B cell (primary cell): ENCODE measurements around the gene TRIM54. TPM values are rescaled to one million over a fixed set of nuclear protein-coding genes. Genes with fewer than 3 reads are reported as not detected.
"Not testable (repeated sequence)": the region's sequence is repeated elsewhere in the genome, so short reads cannot be mapped to it uniquely, and the experiment has no call there.

Source experiments
- ATAC-seq: fragments of 200-7000 bp; cut with Tn5 transposase; one replicate; pipeline ENCODE4 v1.10.0; 2021; ENCODE audit warnings: low read depth, mild to moderate bottlenecking, moderate number of reproducible peaks, moderate library complexity
- CTCF ChIA-PET: fragments of 350-600 bp; sonication (Branson Sonifier 250); formaldehyde crosslinking; loops from one replicate; lab custom pipeline; 2021; ENCODE audit warnings: antibody characterized with exemption, inconsistent platforms; lab: Charles Lee
- POLR2A ChIA-PET: fragments of 350-600 bp; sonication (Branson Sonifier 250); formaldehyde crosslinking; loops from one replicate; lab custom pipeline; 2021; ENCODE audit warnings: antibody characterized with exemption; lab: Charles Lee
- DNase-seq: peaks from one replicate; pipeline ENCODE4 v3.0.0; 2013
- H2AFZ ChIP-seq: 2 replicates; pipeline ENCODE4 v1.6.1; 2012; ENCODE audit warnings: mild to moderate bottlenecking, low read depth, low read length; ENCODE audit not compliant: insufficient read depth, poor library complexity, severe bottlenecking
- H3K27ac ChIP-seq, 2 donors: 1 replicate in 1 of 2; 2 replicates in 1 of 2; pipeline ENCODE4 v1.5.1; 2012 to 2013; ENCODE audit warnings: low read length in 2 of 2, mild to moderate bottlenecking in 2 of 2, moderate library complexity in 1 of 2
- H3K27me3 ChIP-seq, 4 experiments: fragments of 200-600 bp in 1 of 4; sonication (generic) in 1 of 4; replicated peaks in 1 of 4; 1 replicate in 2 of 4; 2 replicates in 2 of 4; pipeline versions ENCODE4 v1.6.1 to v1.7.0; 2013 to 2016; ENCODE audit warnings: low read length in 3 of 4, mild to moderate bottlenecking in 2 of 4, mixed read lengths in 1 of 4, moderate library complexity in 1 of 4; ENCODE audit not compliant: insufficient read depth in 4 of 4, control insufficient read depth in 3 of 4; ENCODE audit errors: control extremely low read depth in 1 of 4
- H3K36me3 ChIP-seq, 2 experiments: replicated peaks in 1 of 2; 1 replicate in 1 of 2; 2 replicates in 1 of 2; pipeline versions ENCODE4 v1.6.1 to v1.7.1; 2013; ENCODE audit warnings: low read length in 1 of 2; ENCODE audit not compliant: insufficient read depth in 2 of 2, control insufficient read depth in 1 of 2; ENCODE audit errors: control extremely low read depth in 1 of 2, extremely low read depth in 1 of 2
- H3K4me1 ChIP-seq, 2 donors: fragments of 200-600 bp in 1 of 2; sonication (generic) in 1 of 2; 1 replicate in 1 of 2; 2 replicates in 1 of 2; pipeline versions ENCODE4 v1.5.1 to v1.6.1; 2013 to 2017; ENCODE audit warnings: low read length in 2 of 2; ENCODE audit not compliant: control insufficient read depth in 2 of 2, insufficient read depth in 2 of 2
- H3K4me2 ChIP-seq: replicated peaks from 2 replicates; pipeline ENCODE3; 2012; ENCODE audit warnings: mild to moderate bottlenecking, low read depth, low read length; ENCODE audit not compliant: poor library complexity, severe bottlenecking
- H3K4me3 ChIP-seq, 5 experiments: fragments of 200-600 bp in 1 of 5; sonication (generic) in 1 of 5; 1 replicate in 3 of 5; 2 replicates in 2 of 5; pipeline versions ENCODE4 v1.5.1 to v1.7.0; 2011 to 2016; ENCODE audit warnings: low read length in 4 of 5, mild to moderate bottlenecking in 4 of 5, low read depth in 2 of 5, control low read depth in 1 of 5, moderate library complexity in 1 of 5; ENCODE audit not compliant: insufficient read depth in 1 of 5; ENCODE audit errors: control extremely low read depth in 1 of 5, extremely low read depth in 1 of 5
- H3K79me2 ChIP-seq: fragments of 200-600 bp; sonication (generic); one replicate; pipeline ENCODE4 v1.6.0; 2016; ENCODE audit warnings: low read length; ENCODE audit not compliant: control insufficient read depth, insufficient read depth
- H3K9ac ChIP-seq: fragments of 200-600 bp; sonication (generic); 2 replicates; pipeline ENCODE4 v1.6.1; 2017; ENCODE audit warnings: mild to moderate bottlenecking, low read length, moderate library complexity
- H3K9me3 ChIP-seq, 3 donors: one replicate each; pipeline versions ENCODE4 v1.6.1 to v1.7.1; 2013; ENCODE audit warnings: low read length in 2 of 3; ENCODE audit not compliant: control insufficient read depth in 2 of 3, insufficient read depth in 1 of 3; ENCODE audit errors: control extremely low read depth in 1 of 3
- H4K20me1 ChIP-seq: 2 replicates; pipeline ENCODE4 v1.6.0; 2012; ENCODE audit warnings: mild to moderate bottlenecking, low read length; ENCODE audit not compliant: insufficient read depth, control insufficient read depth, poor library complexity, severe bottlenecking
- H3K27ac Mint-ChIP-seq: one replicate; pipeline ENCODE4 v1.8.0; 2021; ENCODE audit warnings: mixed read lengths
- H3K27me3 Mint-ChIP-seq: one replicate; pipeline ENCODE4 v1.8.0; 2021; ENCODE audit warnings: mixed read lengths
- H3K4me1 Mint-ChIP-seq: one replicate; pipeline ENCODE4 v1.8.0; 2021; ENCODE audit warnings: mixed read lengths
- H3K4me3 Mint-ChIP-seq: one replicate; pipeline ENCODE4 v1.8.0; 2021; ENCODE audit warnings: mixed read lengths
- H3K9me3 Mint-ChIP-seq: one replicate; pipeline ENCODE4 v1.8.0; 2022; ENCODE audit warnings: mixed read lengths; ENCODE audit not compliant: insufficient read depth
- CTCF ChIP-seq: fragments of 200-600 bp; IDR thresholded peaks from one replicate; pipeline ENCODE4 v1.8.0; 2022; ENCODE audit warnings: antibody characterized with exemption, mild to moderate bottlenecking
- EZH2 ChIP-seq: IDR thresholded peaks from 2 replicates; pipeline ENCODE4 v1.6.1; 2012; ENCODE audit warnings: borderline replicate concordance, low read depth, mild to moderate bottlenecking, moderate library complexity, low read length; ENCODE audit not compliant: insufficient read depth, poor library complexity, severe bottlenecking
- WGBS: methylation state at CpG from one replicate; pipeline ENCODE4 v1.1.5; 2013; ENCODE audit warnings: missing lambda C conversion rate; ENCODE audit not compliant: insufficient coverage; 5-methylcytosine and 5-hydroxymethylcytosine counted together
- intact Hi-C: fragments of 100-400 bp; cut with micrococcal nuclease; formaldehyde crosslinking; loops from one replicate; pipeline ENCODE4 v1.10.0; 2022
- polyA plus RNA-seq: library from polyadenylated mRNA; depleted of rRNA; stranded (reverse); fragments of >200 nt; gene quantifications from 2 replicates; pipeline ENCODE4 v1.2.3, GENCODE V29; 2012
- total RNA-seq, 2 donors: library from RNA; stranded (reverse); fragments of 120-200 nt in 1 of 2; gene quantifications; 1 replicate in 1 of 2; 2 replicates in 1 of 2; pipeline versions ENCODE4 v1.2.3 to v1.2.4, GENCODE V29; 2013 to 2022

The TRIM54 gene
- total and polyA plus RNA-seq, 2 donors (not counting 1 experiment from before 2014, with no cell fraction given) = not detected

- Mint-ChIP-seq H3K9me3 (no peaks in the 10 kb centered on the region), H3K4me1 (peaks cover 4% of the 10 kb centered on the region), H3K27ac (no peak overlapping the region), H3K4me3 (no peak overlapping the region), H3K27me3 (peaks cover 19% of the 10 kb centered on the region)
- Histone ChIP-seq H3K9ac (no peak overlapping the region), H3K4me3 (no peak overlapping the region), H3K9me3 (no peaks in the 10 kb centered on the region), H2AFZ (no peak overlapping the region), H4K20me1 (no peaks in the 10 kb centered on the region), H3K36me3 (no peaks in the 10 kb centered on the region), H3K27ac (no peak overlapping the region), H3K4me2 (no peak overlapping the region), H3K4me1 (peaks cover 0 to 8% of the 10 kb centered on the region in 2 donors), H3K27me3 (peaks cover 0 to 13% (median 2%) of the 10 kb centered on the region in 4 experiments), H3K79me2 (no peaks in the 10 kb centered on the region)
- DNase-seq (no peak), ATAC-seq (no peak)
- TF ChIP-seq CTCF = no peak
- no peak for TF ChIP-seq EZH2
- WGBS = 89% methylated on average over 14 of the region's 18 CpGs
- intact Hi-C loops = no loop called here
- ChIA-PET POLR2A (interaction anchor here (0.6 kb wide), 1 partner anchor 92 kb away, joined by 3 read pairs; no protein-coding TSS in a partner anchor), CTCF (interaction anchor here (2.1 kb wide), 1 partner anchor 24 kb away, joined by 5 read pairs; the partner anchor contains the start of gene MPV17)
Measured at GRCh38 chr2:27298391-27299080, 16.3 kb downstream of the TRIM54 start.

DNA sequence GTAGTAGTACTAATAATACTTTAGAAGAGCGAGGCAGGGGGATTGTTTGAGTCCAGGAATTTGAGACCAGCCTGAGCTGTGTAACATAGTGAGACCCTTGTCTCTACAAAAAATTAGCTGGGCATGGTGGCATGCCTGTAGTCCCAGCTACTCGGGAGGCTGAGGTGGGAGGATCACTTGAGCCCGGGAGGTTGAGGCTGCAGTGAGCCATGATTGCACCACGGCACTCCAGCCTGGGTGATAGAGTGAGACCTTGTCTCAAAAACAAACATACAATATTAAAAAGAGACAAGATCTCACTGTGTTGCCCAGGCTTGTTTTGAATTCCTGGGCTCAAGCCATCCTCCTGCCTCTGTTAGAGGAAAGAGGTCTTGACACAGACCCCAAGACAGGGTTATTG, 18.4 kb downstream of the TRIM54 start:
- H3K27me3 ChIP-seq = peaks cover 0 to 23% (median 3%) of the 10 kb centered on the region in 4 experiments
- H3K4me1 Mint-ChIP-seq, H3K36me3 ChIP-seq, H3K9me3 Mint-ChIP-seq, H3K27ac Mint-ChIP-seq, H3K4me2 ChIP-seq, H4K20me1 ChIP-seq, H3K27ac ChIP-seq, ATAC-seq, DNase-seq, POLR2A ChIA-PET, H2AFZ ChIP-seq, H3K9me3 ChIP-seq, H3K4me3 Mint-ChIP-seq, H3K4me1 ChIP-seq, H3K4me3 ChIP-seq, H3K9ac ChIP-seq, H3K79me2 ChIP-seq: not testable (repeated sequence)
- intact Hi-C loops = loop anchor here (5.0 kb wide), 1 partner anchor 38 kb away; the partner anchor contains the start of gene SLC30A3
- 75% methylated on average over 1 of the region's 4 CpGs for WGBS
- CTCF ChIA-PET = interaction anchor here (1.4 to 3.4 kb wide), 4 partner anchors 7 to 455 kb away, joined by 3 to 21 read pairs (median 10); partner anchors contain the start of gene MPV17
- H3K27me3 Mint-ChIP-seq = peaks cover 33% of the 10 kb centered on the region
